A549 (cell line): ENCODE data around the gene QPCT. TPM values are rescaled to one million over a fixed set of nuclear protein-coding genes. Genes with fewer than 3 reads are reported as not detected.
A peak's percentile ranks its signal among the peaks of the same experiment; 100 is the strongest.

Experiments used
- ATAC-seq, 2 experiments: fragments of 200-7000 bp in 1 of 2; fragments of >200 bp in 1 of 2; cut with Nextera tagmentation in 1 of 2; cut with Tn5 transposase in 1 of 2; 3 replicates each; pipeline versions ENCODE4 v1.8.0 to v1.9.1; 2018 to 2020; ENCODE audit warnings: mild to moderate bottlenecking in 1 of 2, moderate library complexity in 1 of 2
- CTCF ChIA-PET: fragments of 300-600 bp; sonication (Branson Sonifier 250); formaldehyde crosslinking; extraction: SDS; loops from one replicate; lab custom pipeline; 2021; ENCODE audit warnings: antibody characterized with exemption, inconsistent platforms; lab: Yijun Ruan, JAX
- POLR2A ChIA-PET: fragments of 350-600 bp; formaldehyde crosslinking; extraction: SDS; loops from one replicate; lab custom pipeline; 2021; ENCODE audit warnings: antibody characterized with exemption, inconsistent platforms; lab: Yijun Ruan, JAX
- DNase-seq, 2 experiments: peaks; one replicate each; pipeline versions ENCODE4 v3.0.0 to v3.0.0-alpha.2; 2011 to 2016; ENCODE audit warnings: low read depth in 1 of 2, low spot score in 1 of 2
- FAIRE-seq: peaks from 2 replicates; lab custom pipeline; 2011; peaks lifted over from hg19 to GRCh38; lab: Jason Lieb, UNC
- H3K27ac ChIP-seq, 2 experiments: fragments of >200 bp; sonication (Bioruptor Twin); formaldehyde crosslinking; 3 replicates each; pipeline ENCODE4 v1.5.1; 2016 to 2017
- H3K4me1 ChIP-seq: fragments of >200 bp; sonication (Bioruptor Twin); formaldehyde crosslinking; 3 replicates; pipeline ENCODE4 v1.6.1; 2016
- H3K4me2 ChIP-seq: fragments of >200 bp; sonication (Bioruptor Twin); formaldehyde crosslinking; 3 replicates; pipeline ENCODE4 v1.6.1; 2016
- H3K4me3 ChIP-seq: fragments of >200 bp; sonication (Bioruptor Twin); formaldehyde crosslinking; 3 replicates; pipeline ENCODE4 v1.5.1; 2016
- H3K9me3 ChIP-seq: fragments of >200 bp; sonication (Bioruptor Twin); formaldehyde crosslinking; 3 replicates; pipeline ENCODE4 v1.6.1; 2016
- CHD4 ChIP-seq: fragments of 200-600 bp; sonication (generic); IDR thresholded peaks from 2 replicates; pipeline ENCODE4 v1.6.1; 2016; ENCODE audit warnings: antibody characterized with exemption, mild to moderate bottlenecking, borderline replicate concordance
- EHF ChIP-seq: fragments of 250-450 bp; sonication (Bioruptor Pico); IDR thresholded peaks from 2 replicates; pipeline ENCODE4 v1.5.0; 2020; ENCODE audit warnings: mild to moderate bottlenecking
- EP300 ChIP-seq, 2 experiments: fragments of >200 bp; sonication (Bioruptor Twin); formaldehyde crosslinking; IDR thresholded peaks; 2 replicates in 1 of 2; 3 replicates in 1 of 2; pipeline ENCODE4 v1.6.1; 2016 to 2017
- FOSB ChIP-seq: fragments of 250-450 bp; sonication (Bioruptor Pico); IDR thresholded peaks from 2 replicates; pipeline ENCODE4 v1.5.0; 2020; ENCODE audit warnings: mild to moderate bottlenecking, moderate library complexity
- FOXS1 ChIP-seq: fragments of 250-450 bp; sonication (Bioruptor Pico); IDR thresholded peaks from 2 replicates; pipeline ENCODE4 v1.5.0; 2020; ENCODE audit warnings: mild to moderate bottlenecking, moderate library complexity
- HES2 ChIP-seq: fragments of >200 bp; sonication (Bioruptor Twin); formaldehyde crosslinking; IDR thresholded peaks from 2 replicates; pipeline ENCODE4 v1.6.1; 2016
- HMGXB4 ChIP-seq: fragments of 250-450 bp; sonication (Bioruptor Pico); IDR thresholded peaks from 2 replicates; pipeline ENCODE4 v1.5.0; 2021; ENCODE audit warnings: mild to moderate bottlenecking, moderate library complexity, borderline replicate concordance
- JUN ChIP-seq, 2 experiments: fragments of >200 bp; sonication (Bioruptor Twin); formaldehyde crosslinking; IDR thresholded peaks; 2 replicates in 1 of 2; 3 replicates in 1 of 2; pipeline ENCODE4 v1.6.1; 2016 to 2017
- JUNB ChIP-seq: fragments of >200 bp; sonication (Bioruptor Twin); formaldehyde crosslinking; IDR thresholded peaks from 2 replicates; pipeline ENCODE4 v1.6.1; 2016
- MAFK ChIP-seq: fragments of 450-650 bp; IDR thresholded peaks from 2 replicates; pipeline ENCODE4 v1.6.1; 2014; ENCODE audit not compliant: partially characterized antibody
- POLR2A ChIP-seq: IDR thresholded peaks from 2 replicates; pipeline ENCODE4 v1.6.1; 2012; ENCODE audit warnings: mild to moderate bottlenecking, low read length
- RARB ChIP-seq: fragments of 250-450 bp; sonication (Bioruptor Pico); IDR thresholded peaks from 2 replicates; pipeline ENCODE4 v1.8.0; 2021; ENCODE audit warnings: mild to moderate bottlenecking, moderate library complexity
- TFCP2L1 ChIP-seq: fragments of 250-450 bp; sonication (Bioruptor Pico); IDR thresholded peaks from 2 replicates; pipeline ENCODE4 v1.5.0; 2021; ENCODE audit warnings: mild to moderate bottlenecking
- TP53 ChIP-seq: fragments of 250-450 bp; sonication (Bioruptor Pico); IDR thresholded peaks from 2 replicates; pipeline ENCODE4 v1.5.0; 2021; ENCODE audit warnings: mild to moderate bottlenecking, moderate library complexity
- ZC3H11A ChIP-seq: fragments of 450-650 bp; IDR thresholded peaks from 2 replicates; pipeline ENCODE4 v1.6.1; 2014; ENCODE audit warnings: antibody characterized with exemption, mild to moderate bottlenecking
- ZSCAN20 ChIP-seq: fragments of 250-450 bp; sonication (Bioruptor Pico); IDR thresholded peaks from 2 replicates; pipeline ENCODE4 v1.8.0; 2022; ENCODE audit warnings: mild to moderate bottlenecking, moderate library complexity
- WGBS: methylation state at CpG from one replicate; pipeline ENCODE4 v1.1.6; 2017; ENCODE audit errors: missing lambda C conversion rate; 5-methylcytosine and 5-hydroxymethylcytosine counted together
- polyA plus RNA-seq, 4 experiments: library from polyadenylated mRNA; depleted of rRNA in 3 of 4; stranded (reverse); fragments of >200 nt; fragmentation: RNase III in 1 of 4; extraction: RNeasy Plus Mini Kit Qiagen cat#74134 plus additional on column Dnase treatment in 1 of 4; gene quantifications; 2 replicates in 3 of 4; 3 replicates in 1 of 4; pipeline ENCODE4 v1.2.3, GENCODE V29; 2011 to 2017
- TF ChIP-seq, protein P1 (sequence below): fragments of >200 bp; sonication (Bioruptor Twin); formaldehyde crosslinking; IDR thresholded peaks from 3 replicates; pipeline ENCODE4 v1.6.1; 2016
- TF ChIP-seq, protein P2 (sequence below): IDR thresholded peaks from 2 replicates; pipeline ENCODE4 v1.6.1; 2012

Gene QPCT
- polyA plus RNA-seq, 2 of the 4 experiments (the other 2 are of a cell fraction) = 20.0 to 42.7 TPM

- DNase-seq (peak in 1 of 2 experiments; percentile 61), ATAC-seq (peak in 1 of 2 experiments; percentile 44; a peak in 3 of 6 replicates)
- TF ChIP-seq JUNB = no peak
- TF ChIP-seq FOSB (CRISPR knock-in tag) = no peak
- TF ChIP-seq POLR2A = no peak
- TF ChIP-seq HES2 = no peak
- TF ChIP-seq ZC3H11A = no peak
- TF ChIP-seq MAFK = no peak
- TF ChIP-seq ZSCAN20 (CRISPR knock-in tag) = no peak
- no peak for TF ChIP-seq RARB (CRISPR knock-in tag)
- no peak for TF ChIP-seq JUN (IDR thresholded peaks at IDR 0.05)
- TF ChIP-seq, all 56 proteins: peak for 0
- H3K4me2 ChIP-seq = peak overlapping the region; percentile 72
- no peak overlapping the region for H3K27ac ChIP-seq
- no peak overlapping the region for H3K4me3 ChIP-seq
- no peaks in the 10 kb centered on the region for H3K9me3 ChIP-seq
- FAIRE-seq = no peak
- peaks cover 9% of the 10 kb centered on the region for H3K4me1 ChIP-seq
- 10% methylated on average over 2 of the region's 2 CpGs for WGBS
- CTCF ChIA-PET = interaction anchor here (0.6 to 1.6 kb wide), 3 partner anchors 12 to 551 kb away, joined by 3 to 5 read pairs (median 3); no protein-coding TSS in a partner anchor
- POLR2A ChIA-PET = interaction anchor here (0.6 kb wide), 1 partner anchor 45 kb away, joined by 5 read pairs; no protein-coding TSS in a partner anchor
Measured at GRCh38 chr2:37326285-37326684, 18.1 kb upstream of the QPCT start.

- Histone ChIP-seq H3K4me2 (peak overlapping the region; percentile 72; the same call in 1 of the 3 replicates), H3K9me3 (no peaks in the 10 kb centered on the region), H3K4me1 (peaks cover 9% of the 10 kb centered on the region), H3K4me3 (no peak overlapping the region), H3K27ac (no peak overlapping the region)
- TF ChIP-seq EP300 (IDR thresholded peaks at IDR 0.05) = no peak
- TF ChIP-seq TFCP2L1 (CRISPR knock-in tag) = no peak
- no peak for TF ChIP-seq TP53
- no peak for TF ChIP-seq FOXS1 (CRISPR knock-in tag)
- TF ChIP-seq, protein P1, sequence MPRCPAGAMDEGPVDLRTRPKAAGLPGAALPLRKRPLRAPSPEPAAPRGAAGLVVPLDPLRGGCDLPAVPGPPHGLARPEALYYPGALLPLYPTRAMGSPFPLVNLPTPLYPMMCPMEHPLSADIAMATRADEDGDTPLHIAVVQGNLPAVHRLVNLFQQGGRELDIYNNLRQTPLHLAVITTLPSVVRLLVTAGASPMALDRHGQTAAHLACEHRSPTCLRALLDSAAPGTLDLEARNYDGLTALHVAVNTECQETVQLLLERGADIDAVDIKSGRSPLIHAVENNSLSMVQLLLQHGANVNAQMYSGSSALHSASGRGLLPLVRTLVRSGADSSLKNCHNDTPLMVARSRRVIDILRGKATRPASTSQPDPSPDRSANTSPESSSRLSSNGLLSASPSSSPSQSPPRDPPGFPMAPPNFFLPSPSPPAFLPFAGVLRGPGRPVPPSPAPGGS = no peak
- no peak for FAIRE-seq
- ChIA-PET POLR2A (no interaction called here), CTCF (interaction anchor here (1.2 kb wide), 1 partner anchor 23 kb away, joined by 3 read pairs; no protein-coding TSS in a partner anchor)
- no peak for ATAC-seq
- DNase-seq = no peak
- WGBS = 81% methylated on average over 8 of the region's 8 CpGs
Measured at GRCh38 chr2:37326866-37327634, 17.4 kb upstream of the QPCT start.

DNA sequence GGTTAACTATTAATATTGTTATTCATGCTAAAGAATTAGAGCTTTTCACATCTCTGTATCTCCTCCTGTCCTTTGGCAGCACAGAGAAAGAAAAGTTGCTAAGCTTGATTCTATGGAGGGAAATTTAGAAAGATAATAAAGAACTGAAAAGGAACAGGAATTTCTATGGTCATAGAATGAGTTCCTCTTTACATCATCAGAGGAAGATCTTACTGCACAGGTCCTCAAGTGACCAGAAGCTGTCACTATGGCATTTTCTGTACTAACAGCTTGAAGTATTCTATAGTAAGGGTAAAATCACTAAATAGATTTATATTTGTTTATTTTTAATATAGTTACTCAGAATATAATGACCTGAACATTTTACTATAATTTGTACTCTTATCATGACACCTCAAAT lies 13.7 kb upstream of the QPCT start:
- FAIRE-seq (no peak), DNase-seq (no peak), ATAC-seq (no peak)
- no peak overlapping the region for H3K27ac ChIP-seq
- H3K4me3 ChIP-seq = no peak overlapping the region
- POLR2A ChIA-PET = no interaction called here
- no peaks in the 10 kb centered on the region for H3K4me1 ChIP-seq
- H3K9me3 ChIP-seq = no peaks in the 10 kb centered on the region
- H3K4me2 ChIP-seq = no peak overlapping the region
- CTCF ChIA-PET = interaction anchor here (0.8 to 3.6 kb wide), 4 partner anchors 13 to 547 kb away, joined by 3 to 14 read pairs (median 4); partner anchors contain the start of gene QPCT
- TF ChIP-seq CHD4 = no peak
- no peak for TF ChIP-seq EHF (CRISPR knock-in tag)
- no peak for TF ChIP-seq HMGXB4 (CRISPR knock-in tag)
- TF ChIP-seq, protein P2, sequence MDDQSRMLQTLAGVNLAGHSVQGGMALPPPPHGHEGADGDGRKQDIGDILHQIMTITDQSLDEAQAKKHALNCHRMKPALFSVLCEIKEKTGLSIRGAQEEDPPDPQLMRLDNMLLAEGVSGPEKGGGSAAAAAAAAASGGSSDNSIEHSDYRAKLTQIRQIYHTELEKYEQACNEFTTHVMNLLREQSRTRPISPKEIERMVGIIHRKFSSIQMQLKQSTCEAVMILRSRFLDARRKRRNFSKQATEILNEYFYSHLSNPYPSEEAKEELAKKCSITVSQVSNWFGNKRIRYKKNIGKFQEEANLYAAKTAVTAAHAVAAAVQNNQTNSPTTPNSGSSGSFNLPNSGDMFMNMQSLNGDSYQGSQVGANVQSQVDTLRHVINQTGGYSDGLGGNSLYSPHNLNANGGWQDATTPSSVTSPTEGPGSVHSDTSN = no peak
- TF ChIP-seq, all 56 proteins: peak for 0
